HL-60/S4 treated with retinoic acid at 250 ng/mL for 4 days and 3 days (cell line): Measurements from ENCODE around the gene ZDHHC21.
"Not testable (repeated sequence)": the region's sequence is repeated elsewhere in the genome, so short reads cannot be mapped to it uniquely, and the experiment has no call there.

ENCODE experiments used
- in situ Hi-C: fragments of 300-500 bp; cut with MboI; formaldehyde crosslinking; loops from 2 replicates; pipeline ENCODE4 v1.7.0; 2022; ENCODE audit warnings: low sequenced_read_pairs

Gene ZDHHC21

DNA sequence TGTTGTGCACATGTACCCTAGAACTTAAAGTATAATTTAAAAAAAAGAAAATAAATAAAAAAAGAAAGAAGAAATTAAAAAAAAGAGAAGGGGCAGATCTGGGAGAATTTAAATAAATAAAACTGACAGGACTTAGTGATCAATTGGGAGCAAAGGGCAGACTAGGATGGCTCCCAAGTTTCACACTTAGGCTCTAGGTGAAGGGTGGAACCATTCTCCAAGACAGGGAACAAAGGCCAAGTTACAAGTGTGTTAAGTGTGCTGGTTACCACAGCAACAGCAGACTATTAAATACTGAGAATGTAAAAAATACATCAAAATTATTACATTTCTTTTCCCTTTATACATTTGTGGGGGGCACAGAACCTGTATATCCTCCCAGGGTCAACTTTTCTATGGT is 7.1 kb downstream of the ZDHHC21 start:
- in situ Hi-C loops, result no loop called here

DNA sequence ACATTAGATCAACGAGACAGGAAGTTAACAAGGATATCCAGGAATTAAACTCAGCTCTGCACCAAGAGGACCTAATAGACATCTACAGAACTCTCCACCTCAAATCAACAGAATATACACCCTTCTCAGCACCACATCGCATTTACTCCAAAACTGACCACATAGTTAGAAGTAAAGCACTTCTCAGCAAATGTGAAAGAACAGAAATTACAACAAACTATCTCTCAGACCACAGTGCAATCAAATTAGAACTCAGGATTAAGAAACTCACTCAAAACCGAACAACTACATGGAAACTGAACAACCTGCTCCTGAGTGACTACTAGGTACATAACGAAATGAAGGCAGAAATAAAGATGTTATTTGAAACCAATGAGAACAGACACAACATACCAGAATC is 10.6 kb downstream of the ZDHHC21 start:
- in situ Hi-C loops, result not testable (repeated sequence)

DNA sequence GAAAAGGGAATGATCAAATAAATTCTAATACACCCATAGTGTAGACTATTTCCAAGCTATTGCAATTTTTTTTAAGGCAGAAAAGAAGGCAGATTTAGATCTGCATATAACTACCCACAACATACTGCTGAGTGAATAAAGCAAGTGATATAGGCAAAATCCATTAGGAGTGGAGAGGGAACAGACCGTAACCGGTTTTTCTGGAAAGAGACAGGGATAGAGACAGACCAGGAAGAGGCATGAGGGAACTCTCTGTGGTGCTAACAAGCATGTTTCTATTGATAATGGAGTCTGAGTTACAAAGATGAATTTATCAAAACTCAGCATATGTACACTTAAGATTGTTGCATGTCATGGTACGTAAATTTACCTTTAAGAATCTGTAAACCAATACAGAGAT is 14.5 kb downstream of the ZDHHC21 start:
- in situ Hi-C loops, result no loop called here

DNA sequence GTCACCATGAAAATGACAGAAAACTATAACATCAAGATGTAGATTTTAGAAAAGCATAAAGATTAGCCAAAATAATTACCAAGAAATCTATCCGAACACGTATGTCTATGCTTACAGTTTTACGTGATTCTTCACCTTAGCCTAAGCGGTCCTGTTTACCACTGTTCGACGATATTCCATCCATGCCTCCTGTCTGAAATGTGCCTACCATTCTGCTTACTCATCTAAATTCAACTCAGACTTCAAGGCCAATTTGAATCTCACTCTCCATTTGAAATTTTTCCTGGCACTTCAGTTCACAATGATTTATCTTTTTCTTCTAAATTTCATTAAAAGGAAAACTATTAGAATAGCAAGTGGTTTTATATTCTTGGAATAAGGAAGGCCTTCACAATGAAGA is 15.4 kb downstream of the ZDHHC21 start:
- in situ Hi-C loops, result no loop called here

DNA sequence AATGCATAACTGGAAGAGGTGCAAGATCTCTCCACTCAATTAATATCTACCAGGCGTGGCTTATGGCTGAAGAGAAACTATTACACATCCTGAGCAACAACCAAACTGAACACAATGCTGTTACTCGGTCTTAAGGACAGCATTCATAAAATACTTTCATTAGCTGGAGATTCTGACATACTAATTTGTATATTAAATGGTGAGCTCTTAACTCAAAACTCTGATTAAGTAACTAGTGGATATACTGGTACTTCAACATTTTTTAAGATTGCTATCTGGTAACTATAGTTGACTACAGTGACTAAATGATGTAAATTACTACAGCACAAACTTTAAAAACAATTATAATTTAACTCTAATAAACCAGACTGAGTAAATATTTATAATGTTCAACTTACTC is 15.8 kb downstream of the ZDHHC21 start:
- in situ Hi-C loops, result no loop called here

DNA sequence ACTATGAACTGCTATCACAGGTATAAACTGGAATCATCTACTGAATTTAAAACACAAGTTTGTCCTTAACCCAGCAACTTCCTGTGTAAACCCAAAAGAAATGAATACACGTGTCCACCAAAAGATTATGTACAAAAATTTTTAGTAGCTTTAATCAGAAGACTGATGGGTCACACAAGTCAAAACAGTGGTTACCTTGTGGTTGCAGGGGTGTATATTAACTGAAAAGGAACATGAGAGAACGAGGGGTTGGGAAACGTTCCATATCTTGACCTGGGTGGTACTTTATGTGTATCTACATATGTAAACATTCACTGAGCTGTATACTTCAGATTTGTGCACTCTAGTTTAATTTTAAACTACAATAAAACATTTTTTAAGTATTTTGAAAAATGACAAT is 18.6 kb downstream of the ZDHHC21 start:
- in situ Hi-C loops, result no loop called here

DNA sequence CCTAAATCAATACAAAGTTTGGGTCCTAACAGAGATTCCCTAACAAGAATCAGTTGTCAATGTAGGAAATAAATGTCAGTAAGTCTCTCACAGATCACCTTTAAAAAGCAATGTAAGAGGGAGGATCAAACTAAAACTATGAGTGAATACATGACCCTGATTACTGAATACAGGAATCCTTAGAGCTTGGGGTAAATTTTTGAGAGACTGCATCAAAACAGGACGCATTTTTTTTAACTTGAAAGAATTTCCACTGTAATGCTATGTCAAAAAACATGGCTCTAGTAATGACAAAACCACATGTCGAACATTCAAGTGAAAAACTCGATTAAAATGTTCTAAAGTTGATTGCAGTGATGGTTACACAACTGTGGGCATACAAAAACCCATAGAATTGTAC is 21.9 kb downstream of the ZDHHC21 start:
- in situ Hi-C loops, result no loop called here

DNA sequence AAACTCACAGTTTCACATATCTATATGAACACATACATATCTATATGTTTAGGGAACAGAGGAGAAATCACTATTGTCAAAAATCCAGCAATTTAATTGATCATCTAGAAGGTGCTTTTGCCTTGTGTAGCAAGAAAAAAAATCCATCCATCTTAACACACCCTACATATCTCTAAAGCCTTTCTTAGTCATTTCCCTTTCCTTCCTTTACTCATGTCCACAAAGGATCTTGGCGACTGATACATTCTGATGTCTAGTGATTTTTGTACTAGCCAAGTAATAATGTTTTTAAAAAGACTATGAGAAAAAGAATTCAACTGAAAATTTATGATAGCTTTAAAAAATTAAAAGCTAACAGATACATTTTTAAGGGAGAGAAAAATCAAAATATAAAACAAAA is 22.5 kb downstream of the ZDHHC21 start:
- in situ Hi-C loops, result no loop called here

DNA sequence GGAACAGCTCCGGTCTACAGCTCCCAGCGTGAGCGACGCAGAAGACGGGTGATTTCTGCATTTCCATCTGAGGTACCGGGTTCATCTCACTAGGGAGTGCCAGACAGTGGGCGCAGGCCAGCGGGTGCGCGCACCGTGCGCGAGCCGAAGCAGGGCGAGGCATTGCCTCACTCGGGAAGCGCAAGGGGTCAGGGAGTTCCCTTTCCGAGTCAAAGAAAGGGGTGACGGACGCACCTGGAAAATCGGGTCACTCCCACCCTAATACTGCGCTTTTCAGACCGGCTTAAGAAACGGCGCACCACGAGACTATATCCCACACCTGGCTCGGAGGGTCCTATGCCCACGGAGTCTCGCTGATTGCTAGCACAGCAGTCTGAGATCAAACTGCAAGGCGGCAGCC is 29.2 kb downstream of the ZDHHC21 start:
- in situ Hi-C loops, result not testable (repeated sequence)

DNA sequence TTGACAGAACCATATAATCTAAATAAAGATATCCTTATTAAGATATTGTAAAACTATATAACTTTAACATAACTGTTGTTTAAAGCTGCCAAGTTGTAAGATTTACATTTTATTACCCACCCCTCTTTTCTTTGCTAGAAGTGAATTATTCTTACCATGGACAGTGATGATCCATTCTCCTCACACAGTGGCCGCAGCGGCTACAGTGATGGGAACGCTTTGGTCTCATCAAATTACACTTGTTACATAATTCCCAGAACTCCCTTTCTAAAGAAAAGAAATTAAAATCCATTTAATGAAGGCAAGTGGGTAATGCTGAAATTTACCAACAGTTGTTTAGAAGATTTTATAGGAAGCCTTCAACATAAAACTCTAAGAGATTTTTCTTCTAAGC is 31.2 kb downstream of the ZDHHC21 start:
- in situ Hi-C loops, result no loop called here

DNA sequence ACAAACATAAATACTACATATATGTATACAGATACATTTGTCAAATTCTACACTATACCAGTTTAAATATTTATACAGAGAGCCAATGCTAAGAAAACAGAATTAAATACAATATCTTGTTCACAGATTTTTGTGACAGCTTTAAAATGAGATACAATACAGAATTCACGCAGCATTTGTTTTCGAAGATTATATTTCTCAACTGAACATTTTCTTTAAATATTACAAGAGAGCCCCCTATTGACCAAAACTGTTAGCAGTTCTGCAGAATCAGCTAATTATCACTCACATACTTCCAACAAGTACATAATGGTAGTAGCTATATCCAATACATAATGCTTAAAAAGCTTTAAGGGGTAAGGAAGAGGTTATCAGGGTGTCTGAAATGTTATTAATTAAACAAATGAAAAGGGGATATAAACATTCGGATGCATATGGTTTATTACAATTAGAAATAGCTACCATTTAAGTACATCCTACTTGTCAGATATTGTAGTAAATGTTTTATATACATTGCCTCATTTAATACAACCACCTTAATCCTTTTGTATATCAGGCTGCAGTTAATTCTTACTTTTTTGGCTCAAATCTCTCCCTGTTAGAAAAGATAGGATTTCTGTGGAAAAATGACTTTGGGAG is 31.7 kb downstream of the ZDHHC21 start:
- in situ Hi-C loops, result no loop called here

DNA sequence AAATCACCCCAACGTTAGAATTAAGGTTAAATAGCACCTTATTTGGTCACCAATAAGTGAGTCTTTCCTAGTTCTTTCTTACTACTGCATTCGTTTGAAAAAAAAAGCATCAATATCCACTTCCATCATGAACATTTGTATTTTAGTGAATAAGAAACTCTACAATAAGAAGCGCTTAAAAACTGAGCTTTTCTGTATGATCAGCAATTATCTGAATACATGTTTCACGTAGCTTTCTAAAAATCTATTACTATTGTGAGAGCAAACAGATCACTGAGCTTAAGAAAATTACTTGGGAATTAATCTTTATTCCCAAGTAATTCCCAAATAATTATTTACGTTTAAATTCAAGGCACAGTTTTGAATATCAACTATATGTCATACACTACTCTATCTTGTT is 32.5 kb downstream of the ZDHHC21 start:
- in situ Hi-C loops, result no loop called here

DNA sequence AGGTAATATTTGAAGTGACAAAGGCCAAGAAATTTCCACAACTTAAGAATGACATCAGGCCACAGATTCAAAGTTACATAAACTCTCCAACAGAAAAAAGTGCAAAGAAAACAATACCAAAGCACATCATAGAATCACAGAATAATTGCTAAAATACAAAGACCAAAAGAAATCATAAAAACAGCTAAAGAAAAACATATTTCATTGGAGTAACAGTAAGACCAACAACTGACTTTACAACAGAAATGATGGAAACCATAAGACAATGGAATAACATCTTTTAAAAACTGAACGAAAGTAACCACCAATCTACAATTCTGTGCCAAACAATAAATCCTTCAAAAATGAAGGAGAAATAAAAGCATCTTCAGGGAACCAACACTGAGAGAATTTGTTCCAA is 38.3 kb downstream of the ZDHHC21 start:
- in situ Hi-C loops, result no loop called here

DNA sequence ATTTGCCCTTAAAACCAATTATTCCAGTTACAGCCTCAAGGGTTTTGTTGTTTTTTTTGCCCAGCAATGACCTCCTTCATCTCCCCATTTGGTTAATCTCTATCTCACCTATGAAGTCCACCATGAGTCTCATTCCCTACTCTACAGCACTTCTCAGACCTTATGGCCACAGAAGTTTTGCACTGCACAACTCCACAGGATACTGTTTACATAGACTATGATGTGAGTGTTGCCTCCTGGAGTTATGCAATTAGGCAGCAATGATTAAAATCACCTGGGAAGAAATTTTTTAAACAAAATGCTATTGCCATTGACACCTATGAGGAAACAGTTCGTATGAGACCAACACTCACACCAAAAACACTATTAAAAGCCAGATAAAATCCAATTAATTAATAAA is 39.7 kb downstream of the ZDHHC21 start:
- in situ Hi-C loops, result no loop called here

DNA sequence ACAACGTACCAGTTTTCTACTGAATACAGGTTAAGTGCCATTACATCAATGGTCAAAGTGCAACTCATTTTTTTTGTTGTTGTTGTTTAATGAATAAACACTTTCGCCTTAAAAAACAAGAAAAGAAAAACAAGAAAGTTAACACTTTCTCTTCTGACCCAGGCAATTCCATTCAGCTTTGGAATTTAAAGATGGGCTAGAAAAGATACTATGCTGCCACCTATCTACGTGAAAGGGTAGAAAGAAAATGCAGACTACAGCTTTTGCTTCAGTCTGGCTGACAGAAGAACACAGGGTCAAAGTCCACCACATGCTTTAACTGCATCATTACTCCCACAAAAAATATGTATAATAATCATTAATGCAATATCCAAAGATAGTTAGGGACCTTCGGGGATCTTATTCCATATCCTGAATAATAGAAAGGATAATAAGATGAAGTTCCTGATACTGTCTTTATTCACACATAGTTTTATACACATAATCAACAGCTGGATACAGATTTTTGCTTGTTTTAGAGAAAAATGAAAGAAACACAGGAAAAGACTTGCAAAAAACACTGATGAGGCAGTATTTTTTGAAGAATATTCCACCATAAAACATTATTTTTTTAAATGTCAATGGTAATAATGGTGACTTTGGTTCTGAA is 40.4 kb downstream of the ZDHHC21 start:
- in situ Hi-C loops, result no loop called here

DNA sequence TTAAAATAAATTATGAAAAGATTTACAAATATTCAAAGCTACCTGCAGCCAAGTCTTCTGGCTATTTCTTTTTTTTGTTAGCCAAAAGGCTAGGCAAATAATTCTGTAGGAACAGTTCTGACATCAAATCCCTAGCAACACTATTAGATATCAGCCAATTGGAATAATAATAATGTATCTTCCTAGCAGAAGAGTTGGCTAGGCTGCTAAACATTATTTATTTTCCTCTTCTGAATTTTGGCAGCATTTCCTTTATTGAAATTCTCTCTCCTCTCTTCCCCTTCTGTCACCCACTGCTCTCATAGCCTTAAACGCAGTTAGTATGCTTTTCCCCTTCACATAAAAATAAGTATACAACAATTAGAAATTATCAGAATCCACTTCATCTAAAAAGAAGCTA is 42.6 kb downstream of the ZDHHC21 start:
- in situ Hi-C loops, result no loop called here

DNA sequence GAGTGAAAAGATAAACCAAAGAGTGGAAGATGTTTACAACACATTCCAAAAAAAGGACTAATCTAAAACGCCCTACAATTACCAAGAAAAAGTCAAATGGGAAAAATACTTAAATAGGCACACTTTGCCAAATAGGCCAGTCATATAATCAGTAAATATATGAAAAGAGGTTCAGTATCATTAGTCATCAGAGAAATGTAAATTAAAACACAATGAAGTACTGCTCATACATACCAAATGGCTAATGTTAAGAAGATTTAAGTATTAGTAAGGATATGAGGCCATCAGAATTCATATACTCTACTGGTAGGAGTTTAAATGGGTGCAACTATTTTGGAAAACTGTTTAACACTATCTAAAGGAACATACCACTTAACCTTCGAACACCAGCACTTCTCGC is 47.6 kb downstream of the ZDHHC21 start:
- in situ Hi-C loops, result no loop called here

DNA sequence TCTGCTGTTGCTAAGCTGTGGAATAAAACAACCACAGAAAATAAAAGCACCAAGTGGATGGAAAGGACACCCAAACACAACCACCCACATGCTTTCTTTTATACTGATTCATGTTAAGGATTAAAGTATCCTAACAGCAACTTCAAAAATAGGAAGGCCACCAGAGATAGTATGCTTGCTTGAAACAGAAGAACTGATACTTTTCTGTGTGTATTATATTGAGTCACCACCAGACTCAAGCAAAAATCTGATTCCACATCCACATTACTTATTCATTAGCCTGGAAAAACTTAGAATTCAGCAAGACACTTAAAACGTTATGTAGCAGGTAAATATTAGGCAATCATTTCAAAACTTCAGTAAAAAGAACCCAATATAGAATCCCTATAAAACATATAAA is 52.3 kb downstream of the ZDHHC21 start:
- in situ Hi-C loops, result no loop called here

DNA sequence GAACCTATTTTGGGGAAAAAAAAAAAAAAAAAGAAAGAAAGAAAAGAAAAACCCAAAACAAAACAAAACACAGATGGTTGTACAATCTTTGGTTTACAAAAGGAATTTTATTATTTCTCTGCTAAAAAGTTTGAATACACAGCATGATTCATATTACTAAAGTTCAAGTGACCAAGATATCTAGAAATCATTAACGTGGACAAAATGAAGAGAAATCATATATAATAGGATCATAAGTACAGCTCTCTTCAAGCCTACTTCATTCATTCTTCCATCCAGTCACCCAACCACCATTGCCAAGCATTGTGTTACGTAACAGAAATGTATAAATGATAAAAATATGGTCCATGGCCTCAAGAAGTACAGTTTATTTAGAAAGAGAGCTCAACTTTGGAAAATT is 52.9 kb downstream of the ZDHHC21 start:
- in situ Hi-C loops, result no loop called here

DNA sequence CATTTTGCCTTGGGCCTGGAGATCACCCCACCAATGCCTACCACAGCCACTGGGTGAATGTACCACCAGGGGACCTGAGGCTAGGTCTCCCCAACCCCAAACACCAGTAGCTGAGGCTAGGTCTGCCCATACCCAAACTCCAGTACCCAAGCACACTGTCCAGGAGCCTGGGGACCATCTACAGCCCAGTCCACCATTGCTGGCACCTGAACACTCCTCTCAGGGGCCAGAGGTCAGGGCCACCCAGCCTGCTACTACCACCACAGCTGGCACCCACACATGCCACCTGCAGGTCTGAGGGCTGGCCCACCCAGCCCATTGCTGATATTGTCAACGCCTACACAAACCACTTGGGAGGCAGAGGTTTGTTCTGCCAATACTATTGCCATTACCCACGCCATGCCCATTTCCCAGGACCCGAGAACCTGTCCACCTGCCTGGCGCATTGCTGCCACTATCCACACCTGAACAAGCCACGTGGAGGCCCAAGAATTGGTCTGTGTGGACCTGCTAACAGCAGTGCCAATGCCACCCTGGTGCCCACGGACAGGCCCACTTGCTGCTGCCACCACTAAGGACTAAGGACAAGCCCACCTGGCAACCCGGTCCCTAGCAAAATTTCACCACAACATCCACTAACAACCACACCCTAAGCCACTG is 59.2 kb downstream of the ZDHHC21 start:
- in situ Hi-C loops, result no loop called here

DNA sequence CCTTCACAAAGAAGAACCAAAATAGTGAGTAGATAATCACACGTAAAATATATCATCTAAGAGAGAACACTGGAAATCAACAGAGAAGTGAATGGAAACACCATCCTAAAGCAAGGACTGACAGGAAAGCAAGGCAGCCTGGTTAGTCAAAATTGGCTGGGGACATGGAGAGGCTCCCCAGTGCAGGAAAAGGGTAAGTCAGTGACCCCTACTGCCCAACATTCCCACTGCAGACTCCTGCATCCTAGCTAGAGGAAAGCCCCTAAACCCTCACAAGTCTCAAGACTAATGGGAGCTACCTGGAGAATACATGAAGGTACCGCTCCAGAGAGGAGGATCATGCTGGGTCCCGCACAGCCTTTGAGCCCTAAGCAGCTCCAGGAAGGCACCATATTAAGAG is 60.1 kb downstream of the ZDHHC21 start:
- in situ Hi-C loops, result no loop called here

DNA sequence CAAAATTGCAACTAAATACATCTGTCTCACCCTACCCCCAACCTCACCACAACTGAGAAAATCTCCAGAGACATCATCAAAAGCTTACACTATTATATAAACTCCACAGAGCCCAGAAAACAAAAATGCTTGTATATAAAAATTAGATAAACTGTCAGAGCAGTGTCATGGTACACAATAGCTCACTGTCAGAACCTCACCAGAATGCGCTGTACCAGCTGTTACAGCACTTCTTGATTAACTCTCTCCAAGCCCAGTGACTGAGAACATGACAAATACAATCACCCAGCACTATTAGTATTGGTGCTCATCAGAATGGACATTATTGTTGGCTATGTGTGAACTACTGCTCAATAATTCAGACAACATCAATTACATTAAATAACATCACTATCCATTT is 65.7 kb downstream of the ZDHHC21 start:
- in situ Hi-C loops, result no loop called here
